Measurements from ENCODE around the gene SPC24. TPM values are rescaled to one million over a fixed set of nuclear protein-coding genes. Genes with fewer than 3 reads are reported as not detected.
A peak's percentile ranks its signal among the peaks of the same experiment; 100 is the strongest.

The SPC24 gene
- total and polyA plus RNA-seq, 2 donors (not counting 1 experiment from before 2014, with no cell fraction given): 0.12 to 0.15 TPM

DNA sequence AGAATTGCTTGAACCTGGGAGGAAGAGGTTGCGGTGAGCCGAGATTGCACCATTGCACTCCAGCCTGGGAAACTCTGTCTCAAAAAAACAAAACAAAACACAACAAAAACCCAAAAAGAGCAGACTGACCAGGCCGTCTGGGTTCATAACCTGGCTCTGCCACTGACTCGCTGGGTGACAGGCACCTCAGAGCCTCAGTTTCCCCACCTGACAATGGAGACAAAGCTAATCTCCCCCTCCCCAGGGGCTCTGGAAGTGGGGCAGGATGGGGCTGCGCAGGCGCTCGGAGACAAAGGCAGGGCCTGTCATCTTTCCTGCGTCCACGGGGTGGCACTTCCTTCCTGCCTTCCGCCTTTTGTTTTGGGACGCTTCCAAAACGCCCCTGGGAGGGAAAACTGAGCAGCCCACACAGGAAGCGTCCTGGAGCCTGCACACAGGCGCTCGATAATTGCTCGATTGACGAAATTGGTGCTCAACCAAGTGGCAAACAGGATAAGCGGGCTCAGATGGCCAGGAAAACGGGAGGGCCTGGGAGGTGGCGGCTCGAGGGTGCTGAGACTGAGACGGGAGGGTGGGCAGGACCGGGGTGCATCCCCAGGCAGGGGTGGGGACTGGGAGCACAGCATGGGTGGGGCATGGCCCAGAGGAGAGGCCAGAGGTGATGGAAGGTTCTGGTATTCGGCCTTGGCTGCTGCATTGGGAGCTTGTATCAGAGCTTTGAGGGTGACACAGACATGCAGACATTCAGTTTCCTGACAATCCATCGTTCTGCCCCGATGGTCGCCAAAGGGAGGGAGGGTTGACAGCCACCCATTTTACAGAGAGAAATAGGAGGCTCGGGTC is 17.8 kb downstream of the SPC24 start:
- Histone ChIP-seq H3K9ac (ENCODE audit: low read length) (peak overlapping the region; percentile 23), H2AFZ (ENCODE audit: insufficient read depth, low read depth, low read length, poor library complexity, severe bottlenecking) (peak overlapping the region; percentile 13), H3K27me3 (replicated peaks in 1 of 4; ENCODE audit: control extremely low read depth in 1 of 4, control insufficient read depth in 3 of 4, insufficient read depth in 4 of 4, low read length in 3 of 4) (peaks cover 0 to 39% (median 8%) of the 10 kb centered on the region in 4 experiments), H3K9me3 (ENCODE audit: control extremely low read depth in 1 of 3, control insufficient read depth in 2 of 3, insufficient read depth in 1 of 3, low read length in 2 of 3) (peaks cover 0 to 12% (median 0%) of the 10 kb centered on the region in 3 donors), H3K4me2 (replicated peaks; ENCODE audit: low read depth, low read length, poor library complexity, severe bottlenecking) (peak overlapping the region; percentile 69), H3K79me2 (ENCODE audit: control insufficient read depth, insufficient read depth, low read length) (no peaks in the 10 kb centered on the region), H3K4me1 (ENCODE audit: control insufficient read depth in 2 of 2, insufficient read depth in 2 of 2, low read length in 2 of 2) (peaks cover 7 to 17% of the 10 kb centered on the region in 2 donors), H4K20me1 (ENCODE audit: control insufficient read depth, insufficient read depth, low read length, poor library complexity, severe bottlenecking) (no peaks in the 10 kb centered on the region), H3K36me3 (replicated peaks in 1 of 2; ENCODE audit: control extremely low read depth in 1 of 2, control insufficient read depth in 1 of 2, extremely low read depth in 1 of 2, insufficient read depth in 2 of 2, low read length in 1 of 2) (no peaks in the 10 kb centered on the region), H3K27ac (ENCODE audit: low read length in 2 of 2) (no peak overlapping the region), H3K4me3 (ENCODE audit: control extremely low read depth in 1 of 5, extremely low read depth in 1 of 5, insufficient read depth in 1 of 5, low read depth in 2 of 5, low read length in 4 of 5) (no peak overlapping the region)
- Mint-ChIP-seq H3K27ac (no peak overlapping the region), H3K27me3 (peaks cover 19% of the 10 kb centered on the region), H3K4me3 (peak overlapping the region; percentile 49), H3K9me3 (ENCODE audit: insufficient read depth) (no peaks in the 10 kb centered on the region), H3K4me1 (peaks cover 12% of the 10 kb centered on the region)
- TF ChIP-seq EZH2 (IDR thresholded peaks at IDR 0.05; ENCODE audit: borderline replicate concordance, insufficient read depth, low read depth, low read length, poor library complexity, severe bottlenecking): no peak
- TF ChIP-seq, protein P1, sequence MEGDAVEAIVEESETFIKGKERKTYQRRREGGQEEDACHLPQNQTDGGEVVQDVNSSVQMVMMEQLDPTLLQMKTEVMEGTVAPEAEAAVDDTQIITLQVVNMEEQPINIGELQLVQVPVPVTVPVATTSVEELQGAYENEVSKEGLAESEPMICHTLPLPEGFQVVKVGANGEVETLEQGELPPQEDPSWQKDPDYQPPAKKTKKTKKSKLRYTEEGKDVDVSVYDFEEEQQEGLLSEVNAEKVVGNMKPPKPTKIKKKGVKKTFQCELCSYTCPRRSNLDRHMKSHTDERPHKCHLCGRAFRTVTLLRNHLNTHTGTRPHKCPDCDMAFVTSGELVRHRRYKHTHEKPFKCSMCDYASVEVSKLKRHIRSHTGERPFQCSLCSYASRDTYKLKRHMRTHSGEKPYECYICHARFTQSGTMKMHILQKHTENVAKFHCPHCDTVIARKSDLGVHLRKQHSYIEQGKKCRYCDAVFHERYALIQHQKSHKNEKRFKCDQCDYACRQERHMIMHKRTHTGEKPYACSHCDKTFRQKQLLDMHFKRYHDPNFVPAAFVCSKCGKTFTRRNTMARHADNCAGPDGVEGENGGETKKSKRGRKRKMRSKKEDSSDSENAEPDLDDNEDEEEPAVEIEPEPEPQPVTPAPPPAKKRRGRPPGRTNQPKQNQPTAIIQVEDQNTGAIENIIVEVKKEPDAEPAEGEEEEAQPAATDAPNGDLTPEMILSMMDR (IDR thresholded peaks at IDR 0.05): peak; percentile 39
- DNase-seq: peak; percentile 42
- intact Hi-C loops (cut with micrococcal nuclease): loop anchor here (1.0 kb wide), 1 partner anchor 66 kb away; no protein-coding TSS in a partner anchor
- POLR2A ChIA-PET: no interaction called here
- CTCF ChIA-PET: interaction anchor here (0.6 to 2.0 kb wide), 10 partner anchors 8 to 201 kb away, joined by 3 to 8 read pairs (median 4); no protein-coding TSS in a partner anchor
- 9% methylated on average over 26 of the region's 28 CpGs for WGBS (ENCODE audit: insufficient coverage)
- peak; percentile 33 for ATAC-seq (ENCODE audit: low read depth)

All from B cell (primary cell).